GM19351 (cell line): ENCODE data around the gene PTGR3.

Experiments used
- ATAC-seq: cut with Tn5 transposase; IDR thresholded peaks from one replicate; pipeline ENCODE4 v1.9.1; 2021; ENCODE audit warnings: mild to moderate bottlenecking, moderate library complexity; ENCODE audit not compliant: unreplicated experiment

Gene PTGR3, protein sequence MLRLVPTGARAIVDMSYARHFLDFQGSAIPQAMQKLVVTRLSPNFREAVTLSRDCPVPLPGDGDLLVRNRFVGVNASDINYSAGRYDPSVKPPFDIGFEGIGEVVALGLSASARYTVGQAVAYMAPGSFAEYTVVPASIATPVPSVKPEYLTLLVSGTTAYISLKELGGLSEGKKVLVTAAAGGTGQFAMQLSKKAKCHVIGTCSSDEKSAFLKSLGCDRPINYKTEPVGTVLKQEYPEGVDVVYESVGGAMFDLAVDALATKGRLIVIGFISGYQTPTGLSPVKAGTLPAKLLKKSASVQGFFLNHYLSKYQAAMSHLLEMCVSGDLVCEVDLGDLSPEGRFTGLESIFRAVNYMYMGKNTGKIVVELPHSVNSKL

DNA sequence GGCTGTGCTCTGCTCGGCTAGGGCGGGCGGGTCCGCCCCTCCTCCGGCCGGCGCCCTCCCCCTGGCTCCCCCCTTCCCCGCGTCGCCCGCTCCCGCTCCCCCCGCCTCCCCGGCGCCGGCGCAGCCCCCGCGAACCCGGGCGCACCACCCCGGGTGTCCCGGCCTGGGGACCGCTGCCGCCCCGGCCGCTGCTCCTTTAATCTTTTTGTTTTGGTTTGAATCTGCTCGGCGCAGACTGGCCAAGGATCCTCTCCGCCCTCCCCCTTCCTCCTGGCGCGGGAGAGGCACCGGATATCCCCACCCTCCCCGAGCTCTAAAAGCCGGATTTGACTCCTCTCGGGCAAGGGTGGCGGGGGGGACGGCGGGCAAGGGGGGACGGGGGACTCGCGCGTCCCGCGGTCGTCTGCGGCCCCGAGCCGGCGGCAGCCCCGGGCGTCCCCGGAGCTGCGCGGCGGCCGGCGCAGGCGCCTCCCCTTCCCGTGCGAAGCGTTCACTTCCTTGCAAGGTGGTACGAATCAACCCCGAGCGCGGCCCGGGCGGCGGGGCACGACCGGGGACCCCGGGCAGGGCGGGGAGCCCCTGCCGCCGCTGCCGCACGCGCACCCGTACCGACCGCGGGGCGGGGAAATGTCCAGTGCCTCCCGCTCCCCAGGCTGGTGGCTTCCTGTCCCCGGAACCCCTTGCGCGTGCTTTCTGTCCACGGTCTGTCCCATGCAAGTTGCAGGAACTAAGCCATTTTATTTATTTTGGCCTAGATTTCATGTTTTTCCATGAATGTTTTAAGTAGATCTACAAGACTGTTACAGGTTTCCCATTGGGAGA lies at the start of gene PTGR3:
Gene PTGR3, minus strand, starts transcription at position 11 of the 822 bp plus-strand sequence. CDS start 81 bp downstream, outside the sequence.
- ATAC-seq, result peak; percentile 33

DNA sequence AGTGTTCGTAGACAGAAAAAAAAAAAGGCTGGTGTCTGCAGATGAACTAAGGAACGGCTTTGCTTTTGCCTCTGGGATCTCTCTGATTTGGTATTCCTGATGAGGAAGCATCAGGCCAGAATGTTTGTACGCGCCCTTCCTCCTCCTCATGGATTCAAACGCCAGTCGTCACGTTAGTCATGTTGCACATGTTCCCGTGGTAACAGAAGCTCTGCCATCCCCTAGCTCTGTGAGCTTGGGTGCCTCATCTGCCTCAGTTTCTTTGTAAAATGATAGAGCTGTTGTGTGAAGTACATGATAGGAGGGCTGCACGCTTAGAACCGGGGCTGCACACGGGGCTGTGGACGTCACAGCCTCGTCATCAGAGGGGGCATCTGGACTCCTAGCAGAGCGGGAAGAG lies 48.7 kb upstream of the PTGR3 start:
- ATAC-seq, result no peak

DNA sequence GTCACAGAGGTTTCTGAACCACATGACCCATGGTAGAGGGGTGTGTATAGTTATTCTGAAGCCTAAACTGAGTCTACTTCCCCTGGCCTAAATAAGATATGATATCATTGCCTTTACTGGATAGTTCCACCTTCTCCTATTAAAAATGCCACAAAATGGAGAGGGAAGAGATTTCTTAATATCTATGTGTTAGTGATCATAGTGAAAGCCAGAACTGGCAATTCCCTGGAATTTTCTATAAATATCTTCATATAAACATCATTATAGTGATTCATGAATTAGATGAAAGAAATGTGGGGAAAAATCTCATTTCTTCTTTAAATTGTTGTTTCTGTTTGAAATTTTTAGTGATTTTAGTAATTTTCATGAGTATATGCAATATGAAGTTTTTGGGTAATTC lies 47.4 kb upstream of the PTGR3 start:
- ATAC-seq, result no peak

DNA sequence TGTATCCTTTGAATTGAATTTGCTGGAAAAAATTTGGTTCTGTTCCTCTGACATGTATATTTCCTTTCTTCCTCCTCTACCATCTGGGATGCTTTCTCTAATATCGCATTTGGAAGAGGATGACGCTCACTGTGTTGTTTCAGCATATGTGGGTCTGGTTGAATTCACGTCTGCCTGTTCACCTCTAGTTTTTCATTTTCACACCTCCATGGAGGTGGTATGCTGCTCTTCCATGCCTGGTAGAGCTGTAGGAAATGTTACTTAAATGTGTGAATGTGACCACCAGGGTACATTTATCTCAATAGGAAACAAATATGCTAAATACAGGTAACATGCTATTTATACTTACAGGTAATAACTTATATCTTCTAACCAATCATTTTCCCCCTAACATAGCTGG lies 46.2 kb upstream of the PTGR3 start:
- no peak for ATAC-seq

GRCh38 chr18:75253784-75254183 lies 44.8 kb upstream of the PTGR3 start:
- ATAC-seq, result no peak

GRCh38 chr18:75253043-75253442 lies 44.1 kb upstream of the PTGR3 start:
- no peak for ATAC-seq

DNA sequence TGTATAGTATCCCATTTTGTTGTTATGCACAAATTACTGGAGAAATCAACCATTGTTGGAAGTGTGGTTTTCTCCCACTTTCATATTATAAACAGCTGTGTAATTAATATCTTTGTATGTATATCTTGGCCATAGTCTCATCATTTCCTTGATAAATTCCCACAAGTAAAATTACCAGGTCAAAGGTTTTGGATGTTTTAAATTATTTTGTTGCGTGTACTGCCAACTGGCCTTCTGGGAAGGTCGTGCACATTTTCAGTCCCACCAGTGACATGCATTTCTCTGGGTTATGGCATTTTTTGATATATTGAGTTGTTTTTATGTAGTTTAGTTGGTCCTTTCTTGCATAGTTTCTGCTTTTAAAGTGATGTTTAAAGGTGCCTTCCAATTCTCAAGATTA lies 43.2 kb upstream of the PTGR3 start:
- no peak for ATAC-seq

GRCh38 chr18:75251466-75251865 lies 42.5 kb upstream of the PTGR3 start:
- ATAC-seq, result no peak

GRCh38 chr18:75250471-75250821 lies 41.5 kb upstream of the PTGR3 start:
- no peak for ATAC-seq

GRCh38 chr18:75249672-75250470 lies 40.9 kb upstream of the PTGR3 start:
- no peak for ATAC-seq

- ATAC-seq, result no peak
Observed at GRCh38 chr18:75249175-75249518, 40.2 kb upstream of the PTGR3 start.

GRCh38 chr18:75248426-75249174 lies 39.7 kb upstream of the PTGR3 start:
- ATAC-seq, result no peak

DNA sequence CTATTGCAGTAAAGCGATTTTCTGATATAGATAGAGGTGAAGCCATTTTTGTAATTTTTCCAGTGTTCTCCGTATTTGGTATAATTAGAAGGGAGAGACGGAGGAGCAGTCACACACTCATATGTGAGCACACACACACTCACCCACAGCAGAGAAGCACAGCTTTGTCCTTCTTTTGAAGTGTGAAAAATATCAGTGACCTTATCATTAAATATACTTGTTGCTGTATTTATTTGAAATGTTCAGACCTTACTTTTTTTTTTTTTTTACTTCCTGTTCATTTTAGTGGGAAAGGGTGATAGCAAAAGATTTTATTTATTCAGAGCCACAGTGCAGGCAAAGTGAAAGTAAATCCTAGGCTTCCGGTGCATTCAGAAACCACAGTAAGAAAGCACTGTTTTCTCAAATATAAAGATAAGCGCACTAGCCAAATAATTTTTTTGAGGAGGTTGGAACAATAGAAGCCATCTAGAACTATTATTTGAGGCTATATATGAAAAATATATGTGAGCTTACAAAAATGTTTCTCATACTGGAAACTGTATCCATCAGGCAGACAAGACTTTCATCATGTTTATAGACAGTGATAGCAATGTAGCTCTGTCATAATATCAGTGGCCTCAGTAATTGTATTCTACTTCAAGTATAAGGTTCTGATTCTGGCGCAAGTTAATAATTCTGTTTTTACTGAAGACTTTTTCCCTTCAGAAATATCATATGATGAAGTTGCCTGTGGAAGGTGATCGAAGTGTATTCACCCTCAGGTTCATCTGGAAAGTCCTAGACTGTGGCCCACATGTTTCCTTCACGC lies 38.9 kb upstream of the PTGR3 start:
- ATAC-seq, result peak; percentile 77

DNA sequence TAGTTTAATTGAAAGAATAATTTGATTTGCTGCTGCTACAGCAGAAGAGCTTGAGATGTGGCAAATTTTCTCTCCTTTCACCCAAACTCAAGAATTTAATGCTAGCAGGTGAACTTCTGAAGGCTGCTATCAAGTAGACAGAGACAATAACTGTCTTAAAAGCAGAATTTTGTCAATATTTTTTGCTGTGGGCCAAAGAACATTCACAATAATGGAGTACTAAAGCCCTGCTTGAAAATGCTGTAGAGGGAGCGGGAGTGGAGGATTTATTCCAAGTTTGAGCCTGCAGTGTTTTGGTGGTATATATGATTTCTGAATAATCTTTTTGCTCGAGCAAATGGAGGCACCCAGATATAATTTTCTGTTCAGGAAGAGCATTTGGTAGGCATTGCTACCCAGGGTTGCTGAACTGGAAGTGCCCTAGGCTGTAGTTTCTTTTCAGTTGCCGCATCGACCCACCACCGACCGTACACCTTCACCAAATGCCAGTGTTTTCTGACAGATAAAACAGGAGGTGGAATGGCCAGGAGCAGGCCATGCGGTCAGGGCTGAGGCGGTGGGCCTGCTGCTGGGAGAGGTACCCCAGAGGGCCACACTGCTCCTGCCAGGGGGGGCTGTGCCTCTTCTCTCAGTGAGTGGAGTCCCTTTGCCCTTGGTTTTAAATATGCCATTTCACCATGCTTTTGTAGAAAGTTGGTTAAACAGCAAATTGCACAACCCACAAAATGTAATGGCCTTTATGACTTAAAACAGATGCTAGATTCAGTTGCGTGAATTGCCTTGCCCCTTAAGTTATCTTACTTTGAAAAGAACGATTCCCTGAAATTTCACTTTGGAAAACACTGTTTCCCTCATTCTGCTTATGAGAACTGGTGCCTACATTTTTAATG lies 38.0 kb upstream of the PTGR3 start:
- ATAC-seq, result no peak

- ATAC-seq, result no peak
Observed at GRCh38 chr18:75244351-75245313, 35.7 kb upstream of the PTGR3 start.

DNA sequence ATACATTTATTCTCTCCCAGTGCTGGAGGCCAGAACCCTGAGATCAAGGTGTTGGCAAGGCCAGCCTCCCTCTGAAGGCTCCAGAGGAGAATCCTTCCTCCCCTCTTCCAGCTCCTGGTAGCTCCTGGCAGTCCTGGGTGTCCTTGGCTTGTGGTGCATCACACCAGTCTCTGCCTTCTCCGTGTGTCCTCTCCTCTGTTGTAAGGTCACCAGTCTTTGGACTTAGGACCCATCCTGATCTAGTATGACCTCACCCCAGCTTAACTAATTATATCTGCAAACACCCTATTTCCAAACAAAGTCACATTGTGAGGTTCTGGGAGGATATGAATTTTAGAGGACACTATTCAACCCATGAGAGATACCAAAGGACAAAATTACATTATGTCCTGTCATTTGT lies 32.8 kb upstream of the PTGR3 start:
- ATAC-seq, result no peak

DNA sequence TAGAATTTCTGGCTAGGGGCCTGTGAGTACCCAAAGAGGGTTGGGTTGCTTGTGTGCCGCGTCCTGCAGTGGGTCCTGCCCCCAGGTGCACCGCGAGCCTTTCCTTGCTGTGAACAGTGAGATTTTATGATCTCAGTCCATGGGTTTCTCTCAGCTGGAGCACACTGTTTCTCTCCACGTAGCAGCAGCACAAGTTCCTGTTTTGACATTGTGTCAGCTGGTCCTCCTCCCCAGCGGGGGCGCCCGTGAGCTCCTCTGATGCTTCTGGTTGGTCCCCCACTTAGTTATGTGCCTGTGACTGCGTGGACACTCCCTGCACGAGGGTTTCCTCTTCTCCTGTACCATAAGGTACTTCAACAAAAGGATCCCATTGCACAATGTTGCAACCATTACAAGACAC lies 31.5 kb upstream of the PTGR3 start:
- no peak for ATAC-seq

DNA sequence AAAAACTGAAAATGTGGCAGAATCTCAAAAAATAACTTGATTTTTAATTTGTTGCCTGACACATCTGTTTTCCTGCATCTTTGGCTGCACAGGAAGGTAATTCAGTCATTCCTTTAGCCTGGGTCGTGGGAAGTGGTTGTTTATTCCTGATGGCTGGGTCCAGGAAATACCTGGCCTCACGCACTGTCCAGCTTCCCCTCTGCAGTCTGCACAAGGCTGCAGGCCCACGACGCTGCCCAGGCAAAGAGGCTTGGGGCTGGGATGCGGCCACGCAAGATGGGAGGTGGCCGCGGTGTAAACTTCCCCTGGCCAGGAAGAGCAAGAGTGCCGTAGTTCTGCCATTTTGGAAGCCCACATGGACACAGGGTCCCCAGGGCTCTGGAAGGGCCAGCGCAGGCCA lies 29.8 kb upstream of the PTGR3 start:
- no peak for ATAC-seq
